Liver (tissue), 3 donors: ENCODE results near the gene JMJD1C.

Experiments
- EGR1 ChIP-seq, 2 donors: IDR thresholded peaks; 2 replicates each; pipeline ENCODE4 v1.6.1; 2016 to 2018; ENCODE audit warnings: antibody characterized with exemption in 2 of 2, low read depth in 2 of 2
- FOXA1 ChIP-seq: IDR thresholded peaks from 2 replicates; pipeline ENCODE4 v1.6.1; 2016; ENCODE audit warnings: antibody characterized with exemption
- GABPA ChIP-seq, 2 donors: IDR thresholded peaks in 1 of 2; conservative IDR thresholded peaks in 1 of 2; 2 replicates each; pipeline ENCODE4 v1.6.1; 2016; ENCODE audit warnings: antibody characterized with exemption in 2 of 2, mild to moderate bottlenecking in 1 of 2, moderate library complexity in 1 of 2
- JUND ChIP-seq, 2 donors: IDR thresholded peaks; 2 replicates each; pipeline ENCODE4 v1.6.1; 2016; ENCODE audit warnings: antibody characterized with exemption in 2 of 2
- RXRA ChIP-seq, 2 donors: IDR thresholded peaks; 2 replicates each; pipeline ENCODE4 v1.6.1; 2017 to 2018; ENCODE audit warnings: antibody characterized with exemption in 2 of 2, mild to moderate bottlenecking in 1 of 2
- SP1 ChIP-seq: IDR thresholded peaks from 2 replicates; pipeline ENCODE4 v1.6.1; 2018; ENCODE audit warnings: antibody characterized with exemption, mild to moderate bottlenecking
- TAF1 ChIP-seq: conservative IDR thresholded peaks from 2 replicates; pipeline ENCODE4 v1.6.1; 2016; ENCODE audit warnings: antibody characterized with exemption, mild to moderate bottlenecking
- YY1 ChIP-seq: IDR thresholded peaks from 2 replicates; pipeline ENCODE4 v1.6.1; 2016; ENCODE audit warnings: antibody characterized with exemption, mild to moderate bottlenecking
- TF ChIP-seq, protein P1 (sequence below): fragments of 150-350 bp; IDR thresholded peaks from 2 replicates; pipeline ENCODE4 v1.5.1; 2017; ENCODE audit warnings: improper control_type of control experiment, low read depth, low read length; ENCODE audit not compliant: missing input control
- TF ChIP-seq, protein P2 (sequence below): IDR thresholded peaks from 2 replicates; pipeline ENCODE4 v1.6.1; 2016; ENCODE audit warnings: antibody characterized with exemption
- TF ChIP-seq, protein P3 (sequence below): IDR thresholded peaks from 2 replicates; pipeline ENCODE4 v1.6.1; 2016; ENCODE audit warnings: antibody characterized with exemption
- TF ChIP-seq, protein P4 (sequence below): IDR thresholded peaks from 2 replicates; pipeline ENCODE4 v1.6.1; 2016; ENCODE audit warnings: antibody characterized with exemption, mild to moderate bottlenecking
- donor health status: healthy.
- donor health status: healthy.

DNA sequence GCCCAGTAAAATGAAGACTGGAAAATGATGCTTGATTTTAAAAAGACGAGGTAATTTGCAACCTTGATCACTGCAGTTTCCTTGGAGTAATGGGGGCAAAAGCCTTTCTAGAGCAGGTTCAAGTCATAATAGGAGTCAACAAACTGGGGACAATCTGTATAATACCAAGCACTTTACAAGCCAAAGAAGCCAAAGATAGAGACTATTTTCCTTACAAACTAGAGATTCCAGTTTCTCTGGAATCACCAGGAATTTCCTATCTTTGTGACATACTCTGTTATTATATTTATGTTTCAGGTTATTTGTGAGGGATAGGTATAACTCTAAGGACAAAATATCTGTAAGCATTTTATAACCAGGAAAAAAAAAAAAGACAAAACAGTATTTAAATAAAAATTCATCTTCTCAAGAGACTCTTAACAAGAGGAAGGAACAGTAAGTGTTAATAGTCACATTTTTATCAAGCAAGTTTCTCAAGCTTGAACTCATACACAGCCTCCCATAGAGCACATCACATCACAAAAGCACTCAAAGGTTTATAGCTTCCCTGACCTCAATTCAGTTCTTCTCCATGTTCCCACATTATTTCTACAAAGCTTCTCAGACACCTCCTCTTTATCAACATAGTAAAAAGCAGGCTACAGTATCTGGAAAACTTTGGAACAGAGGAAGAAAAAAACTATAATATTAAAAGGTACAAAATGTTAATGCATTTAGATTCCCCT lies 18.9 kb downstream of the JMJD1C start:
- TF ChIP-seq, protein P1, sequence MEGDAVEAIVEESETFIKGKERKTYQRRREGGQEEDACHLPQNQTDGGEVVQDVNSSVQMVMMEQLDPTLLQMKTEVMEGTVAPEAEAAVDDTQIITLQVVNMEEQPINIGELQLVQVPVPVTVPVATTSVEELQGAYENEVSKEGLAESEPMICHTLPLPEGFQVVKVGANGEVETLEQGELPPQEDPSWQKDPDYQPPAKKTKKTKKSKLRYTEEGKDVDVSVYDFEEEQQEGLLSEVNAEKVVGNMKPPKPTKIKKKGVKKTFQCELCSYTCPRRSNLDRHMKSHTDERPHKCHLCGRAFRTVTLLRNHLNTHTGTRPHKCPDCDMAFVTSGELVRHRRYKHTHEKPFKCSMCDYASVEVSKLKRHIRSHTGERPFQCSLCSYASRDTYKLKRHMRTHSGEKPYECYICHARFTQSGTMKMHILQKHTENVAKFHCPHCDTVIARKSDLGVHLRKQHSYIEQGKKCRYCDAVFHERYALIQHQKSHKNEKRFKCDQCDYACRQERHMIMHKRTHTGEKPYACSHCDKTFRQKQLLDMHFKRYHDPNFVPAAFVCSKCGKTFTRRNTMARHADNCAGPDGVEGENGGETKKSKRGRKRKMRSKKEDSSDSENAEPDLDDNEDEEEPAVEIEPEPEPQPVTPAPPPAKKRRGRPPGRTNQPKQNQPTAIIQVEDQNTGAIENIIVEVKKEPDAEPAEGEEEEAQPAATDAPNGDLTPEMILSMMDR = no peak
- TF ChIP-seq, protein P2, sequence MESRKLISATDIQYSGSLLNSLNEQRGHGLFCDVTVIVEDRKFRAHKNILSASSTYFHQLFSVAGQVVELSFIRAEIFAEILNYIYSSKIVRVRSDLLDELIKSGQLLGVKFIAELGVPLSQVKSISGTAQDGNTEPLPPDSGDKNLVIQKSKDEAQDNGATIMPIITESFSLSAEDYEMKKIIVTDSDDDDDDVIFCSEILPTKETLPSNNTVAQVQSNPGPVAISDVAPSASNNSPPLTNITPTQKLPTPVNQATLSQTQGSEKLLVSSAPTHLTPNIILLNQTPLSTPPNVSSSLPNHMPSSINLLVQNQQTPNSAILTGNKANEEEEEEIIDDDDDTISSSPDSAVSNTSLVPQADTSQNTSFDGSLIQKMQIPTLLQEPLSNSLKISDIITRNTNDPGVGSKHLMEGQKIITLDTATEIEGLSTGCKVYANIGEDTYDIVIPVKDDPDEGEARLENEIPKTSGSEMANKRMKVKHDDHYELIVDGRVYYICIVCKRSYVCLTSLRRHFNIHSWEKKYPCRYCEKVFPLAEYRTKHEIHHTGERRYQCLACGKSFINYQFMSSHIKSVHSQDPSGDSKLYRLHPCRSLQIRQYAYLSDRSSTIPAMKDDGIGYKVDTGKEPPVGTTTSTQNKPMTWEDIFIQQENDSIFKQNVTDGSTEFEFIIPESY = no peak
- TF ChIP-seq, protein P3, sequence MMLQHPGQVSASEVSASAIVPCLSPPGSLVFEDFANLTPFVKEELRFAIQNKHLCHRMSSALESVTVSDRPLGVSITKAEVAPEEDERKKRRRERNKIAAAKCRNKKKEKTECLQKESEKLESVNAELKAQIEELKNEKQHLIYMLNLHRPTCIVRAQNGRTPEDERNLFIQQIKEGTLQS = no peak
- TF ChIP-seq TAF1 = no peak
- TF ChIP-seq FOXA1 = no peak
- TF ChIP-seq, protein P4, sequence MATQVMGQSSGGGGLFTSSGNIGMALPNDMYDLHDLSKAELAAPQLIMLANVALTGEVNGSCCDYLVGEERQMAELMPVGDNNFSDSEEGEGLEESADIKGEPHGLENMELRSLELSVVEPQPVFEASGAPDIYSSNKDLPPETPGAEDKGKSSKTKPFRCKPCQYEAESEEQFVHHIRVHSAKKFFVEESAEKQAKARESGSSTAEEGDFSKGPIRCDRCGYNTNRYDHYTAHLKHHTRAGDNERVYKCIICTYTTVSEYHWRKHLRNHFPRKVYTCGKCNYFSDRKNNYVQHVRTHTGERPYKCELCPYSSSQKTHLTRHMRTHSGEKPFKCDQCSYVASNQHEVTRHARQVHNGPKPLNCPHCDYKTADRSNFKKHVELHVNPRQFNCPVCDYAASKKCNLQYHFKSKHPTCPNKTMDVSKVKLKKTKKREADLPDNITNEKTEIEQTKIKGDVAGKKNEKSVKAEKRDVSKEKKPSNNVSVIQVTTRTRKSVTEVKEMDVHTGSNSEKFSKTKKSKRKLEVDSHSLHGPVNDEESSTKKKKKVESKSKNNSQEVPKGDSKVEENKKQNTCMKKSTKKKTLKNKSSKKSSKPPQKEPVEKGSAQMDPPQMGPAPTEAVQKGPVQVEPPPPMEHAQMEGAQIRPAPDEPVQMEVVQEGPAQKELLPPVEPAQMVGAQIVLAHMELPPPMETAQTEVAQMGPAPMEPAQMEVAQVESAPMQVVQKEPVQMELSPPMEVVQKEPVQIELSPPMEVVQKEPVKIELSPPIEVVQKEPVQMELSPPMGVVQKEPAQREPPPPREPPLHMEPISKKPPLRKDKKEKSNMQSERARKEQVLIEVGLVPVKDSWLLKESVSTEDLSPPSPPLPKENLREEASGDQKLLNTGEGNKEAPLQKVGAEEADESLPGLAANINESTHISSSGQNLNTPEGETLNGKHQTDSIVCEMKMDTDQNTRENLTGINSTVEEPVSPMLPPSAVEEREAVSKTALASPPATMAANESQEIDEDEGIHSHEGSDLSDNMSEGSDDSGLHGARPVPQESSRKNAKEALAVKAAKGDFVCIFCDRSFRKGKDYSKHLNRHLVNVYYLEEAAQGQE = no peak
- no peak for TF ChIP-seq YY1
- TF ChIP-seq RXRA (IDR thresholded peaks at IDR 0.05) = no peak
- no peak for TF ChIP-seq JUND (IDR thresholded peaks at IDR 0.05)
- TF ChIP-seq GABPA (IDR thresholded peaks at IDR 0.05 in 1 of 2, conservative IDR thresholded peaks at IDR 0.05 in 1 of 2) = no peak
- no peak for TF ChIP-seq SP1
- TF ChIP-seq EGR1 (IDR thresholded peaks at IDR 0.05; ENCODE audit: low read depth in 2 of 2) = no peak
